Measurements from ENCODE around the gene MAGI3. TPM values are rescaled to one million over a fixed set of nuclear protein-coding genes. Genes with fewer than 3 reads are reported as not detected.

Gene MAGI3
- total RNA-seq, 1 donor from 2014 or later: 13.0 TPM

DNA sequence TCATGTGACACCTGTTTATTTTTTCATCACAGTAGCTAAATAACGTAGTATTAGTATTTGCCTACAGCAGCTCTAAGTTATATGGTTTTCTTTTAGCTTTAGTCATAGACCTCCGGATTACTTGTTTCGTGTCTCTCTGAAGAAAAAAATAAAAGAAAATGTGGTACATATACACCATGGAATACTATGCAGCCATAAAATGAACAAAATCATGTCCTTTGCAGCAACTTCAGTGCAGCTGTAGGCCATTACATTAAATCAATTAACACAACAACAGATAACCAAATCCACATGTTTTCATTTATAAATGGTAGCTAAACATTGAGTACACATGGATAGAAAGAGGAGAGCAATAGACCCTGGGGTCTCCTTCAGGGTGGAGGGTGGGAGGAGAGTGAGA lies 142.7 kb downstream of the MAGI3 start:
- Histone ChIP-seq H3K4me1 (ENCODE audit: control insufficient read depth in 3 of 3, insufficient read depth in 3 of 3, low read length in 3 of 3) (no peaks in the 10 kb centered on the region), H3K9ac (ENCODE audit: low read depth in 1 of 3, low read length in 3 of 3) (no peak overlapping the region), H3K4me3 (ENCODE audit: low read length in 3 of 3) (no peak overlapping the region), H3K27ac (ENCODE audit: low read depth, low read length) (no peak overlapping the region), H3K9me3 (ENCODE audit: control insufficient read depth in 3 of 3, low read length in 3 of 3) (peaks cover 0 to 5% (median 0%) of the 10 kb centered on the region in 3 donors), H3K27me3 (ENCODE audit: control insufficient read depth in 3 of 3, insufficient read depth in 3 of 3, low read length in 3 of 3) (no peaks in the 10 kb centered on the region), H3K36me3 (ENCODE audit: control insufficient read depth in 3 of 3, insufficient read depth in 3 of 3, low read length in 3 of 3) (no peaks in the 10 kb centered on the region)

DNA sequence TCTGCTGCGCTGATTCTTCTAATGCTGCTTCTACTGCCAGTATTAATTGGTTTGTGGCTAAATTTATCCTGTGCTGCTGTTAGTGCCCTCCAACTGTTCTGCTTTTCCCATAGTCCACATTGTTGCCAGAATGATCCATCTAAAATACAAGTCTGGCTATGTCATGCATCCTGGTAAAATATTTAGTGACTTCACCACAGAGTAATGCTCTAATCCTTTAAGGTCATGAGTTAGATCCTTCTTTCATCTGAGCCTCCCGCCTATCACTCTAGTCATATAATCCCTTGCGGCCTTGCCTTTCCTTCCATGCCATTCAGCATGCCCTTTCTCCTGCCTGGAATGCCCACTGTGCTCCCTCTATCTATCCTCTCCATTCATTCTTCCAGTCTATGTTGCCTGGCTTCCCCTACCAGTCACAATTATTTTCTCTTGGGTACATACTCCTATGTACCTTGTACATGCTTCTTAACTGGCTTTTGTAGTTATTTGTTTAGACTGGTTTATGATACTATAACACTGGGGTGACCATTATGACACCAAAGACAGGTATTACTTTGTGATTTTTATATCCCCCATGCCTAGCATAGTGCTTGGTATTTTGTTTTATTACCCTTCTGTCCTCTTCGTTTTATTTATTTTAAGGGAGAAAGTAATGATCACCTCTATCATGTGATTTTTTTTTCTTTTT lies 144.0 kb downstream of the MAGI3 start:
- Histone ChIP-seq H3K36me3 (ENCODE audit: control insufficient read depth in 3 of 3, insufficient read depth in 3 of 3, low read length in 3 of 3) (no peaks in the 10 kb centered on the region), H3K9me3 (ENCODE audit: control insufficient read depth in 3 of 3, low read length in 3 of 3) (no peaks in the 10 kb centered on the region), H3K4me3 (ENCODE audit: low read length in 3 of 3) (no peak overlapping the region), H3K27me3 (ENCODE audit: control insufficient read depth in 3 of 3, insufficient read depth in 3 of 3, low read length in 3 of 3) (no peaks in the 10 kb centered on the region), H3K27ac (ENCODE audit: low read depth, low read length) (no peak overlapping the region), H3K4me1 (ENCODE audit: control insufficient read depth in 3 of 3, insufficient read depth in 3 of 3, low read length in 3 of 3) (no peaks in the 10 kb centered on the region), H3K9ac (ENCODE audit: low read depth in 1 of 3, low read length in 3 of 3) (no peak overlapping the region)

DNA sequence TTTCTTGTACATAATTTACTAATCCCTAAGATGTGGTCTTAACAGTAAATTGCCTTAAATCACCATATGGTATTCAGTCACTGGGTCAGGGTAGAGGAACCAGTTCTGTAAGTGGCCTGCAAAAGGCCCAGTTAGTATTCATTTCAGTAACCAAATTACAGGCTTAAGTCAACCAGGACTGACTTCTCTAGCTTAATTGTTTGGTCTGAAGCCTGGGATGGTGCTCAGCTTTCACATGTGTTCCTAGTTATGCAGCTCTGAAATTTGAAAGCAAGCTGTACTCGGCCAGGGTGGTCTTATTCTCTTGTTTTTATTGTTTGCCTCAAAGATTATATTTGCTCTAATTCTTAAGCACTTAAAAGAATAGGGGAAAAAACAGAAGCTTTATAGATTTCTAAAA lies 144.6 kb downstream of the MAGI3 start:
- Histone ChIP-seq H3K9me3 (ENCODE audit: control insufficient read depth in 3 of 3, low read length in 3 of 3) (no peaks in the 10 kb centered on the region), H3K36me3 (ENCODE audit: control insufficient read depth in 3 of 3, insufficient read depth in 3 of 3, low read length in 3 of 3) (no peaks in the 10 kb centered on the region), H3K4me3 (ENCODE audit: low read length in 3 of 3) (no peak overlapping the region), H3K9ac (ENCODE audit: low read depth in 1 of 3, low read length in 3 of 3) (no peak overlapping the region), H3K4me1 (ENCODE audit: control insufficient read depth in 3 of 3, insufficient read depth in 3 of 3, low read length in 3 of 3) (no peaks in the 10 kb centered on the region), H3K27ac (ENCODE audit: low read depth, low read length) (no peak overlapping the region), H3K27me3 (ENCODE audit: control insufficient read depth in 3 of 3, insufficient read depth in 3 of 3, low read length in 3 of 3) (no peaks in the 10 kb centered on the region)

DNA sequence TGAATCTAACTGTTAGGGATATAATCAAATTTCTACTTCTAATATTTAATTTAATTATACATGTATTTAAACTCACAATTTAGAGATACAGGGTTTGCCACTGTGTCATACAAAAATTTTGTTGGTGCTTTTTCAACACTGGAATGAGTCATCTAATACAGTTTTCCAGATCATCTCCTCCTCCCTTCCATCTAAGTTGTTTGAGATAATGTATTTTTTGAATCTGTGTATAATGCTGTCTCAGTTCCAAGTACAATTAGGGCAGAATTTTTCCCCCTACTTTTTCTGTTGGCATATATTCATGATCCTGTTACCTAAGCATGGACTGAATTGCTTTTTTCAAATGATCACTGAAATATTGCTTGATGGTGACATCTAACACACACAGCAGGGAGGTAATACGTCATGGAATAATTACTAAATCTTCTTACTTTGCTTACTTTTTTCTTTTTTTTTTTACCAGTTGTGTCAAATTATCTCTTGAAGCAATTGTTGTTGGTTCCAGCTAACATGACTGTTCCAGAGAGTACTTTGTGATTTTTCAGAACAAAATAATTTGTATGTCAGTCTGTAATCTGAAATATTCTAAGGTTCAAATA lies 146.0 kb downstream of the MAGI3 start:
- Histone ChIP-seq H3K9ac (ENCODE audit: low read depth in 1 of 3, low read length in 3 of 3) (no peak overlapping the region), H3K9me3 (ENCODE audit: control insufficient read depth in 3 of 3, low read length in 3 of 3) (no peaks in the 10 kb centered on the region), H3K4me3 (ENCODE audit: low read length in 3 of 3) (no peak overlapping the region), H3K27ac (ENCODE audit: low read depth, low read length) (no peak overlapping the region), H3K4me1 (ENCODE audit: control insufficient read depth in 3 of 3, insufficient read depth in 3 of 3, low read length in 3 of 3) (no peaks in the 10 kb centered on the region), H3K27me3 (ENCODE audit: control insufficient read depth in 3 of 3, insufficient read depth in 3 of 3, low read length in 3 of 3) (no peaks in the 10 kb centered on the region), H3K36me3 (ENCODE audit: control insufficient read depth in 3 of 3, insufficient read depth in 3 of 3, low read length in 3 of 3) (no peaks in the 10 kb centered on the region)

DNA sequence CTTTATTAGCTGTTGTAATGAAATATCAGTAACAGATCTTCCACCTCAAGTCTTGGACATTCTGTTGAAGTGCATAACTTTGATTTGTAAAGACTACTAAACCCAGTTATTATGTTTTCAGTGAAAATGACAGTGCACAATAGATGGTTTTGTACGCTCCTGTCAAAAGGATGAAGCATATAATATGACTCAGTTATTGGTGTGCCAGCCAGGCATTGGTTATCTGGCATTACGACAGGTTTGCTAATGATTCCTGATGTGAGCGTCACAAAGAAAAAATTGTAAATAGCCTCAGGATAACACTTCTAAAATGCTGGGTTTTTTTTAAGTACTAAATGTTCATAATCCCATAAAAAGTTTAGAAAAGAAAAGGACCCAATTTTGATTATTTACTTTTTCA lies 147.9 kb downstream of the MAGI3 start:
- no peaks in the 10 kb centered on the region for H3K36me3 ChIP-seq (ENCODE audit: control insufficient read depth in 3 of 3, insufficient read depth in 3 of 3, low read length in 3 of 3)
- no peaks in the 10 kb centered on the region for H3K27me3 ChIP-seq (ENCODE audit: control insufficient read depth in 3 of 3, insufficient read depth in 3 of 3, low read length in 3 of 3)
- H3K4me1 ChIP-seq (ENCODE audit: control insufficient read depth in 3 of 3, insufficient read depth in 3 of 3, low read length in 3 of 3): no peaks in the 10 kb centered on the region
- H3K27ac ChIP-seq (ENCODE audit: low read depth, low read length): no peak overlapping the region
- no peak overlapping the region for H3K9ac ChIP-seq (ENCODE audit: low read depth in 1 of 3, low read length in 3 of 3)
- no peaks in the 10 kb centered on the region for H3K9me3 ChIP-seq (ENCODE audit: control insufficient read depth in 3 of 3, low read length in 3 of 3)
- H3K4me3 ChIP-seq (ENCODE audit: low read length in 3 of 3): no peak overlapping the region

DNA sequence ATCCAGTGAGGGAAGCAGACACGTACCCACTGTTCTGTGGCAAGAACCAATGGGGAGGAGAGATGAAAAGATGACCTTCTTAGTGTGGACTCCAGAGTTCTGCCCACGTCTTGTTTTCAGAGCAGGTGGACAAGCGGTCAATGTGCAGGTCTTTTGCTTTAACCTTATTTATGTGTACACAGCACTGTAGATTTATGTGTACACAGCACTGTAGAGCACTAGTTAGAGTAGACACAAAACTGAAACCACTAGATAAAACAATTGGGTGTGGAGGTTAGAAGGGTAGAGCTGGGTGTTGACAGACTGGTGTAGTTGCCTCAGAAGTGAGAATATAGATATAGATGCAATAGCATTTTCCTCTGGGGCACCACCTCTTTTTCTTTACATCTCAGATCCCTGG lies 150.0 kb downstream of the MAGI3 start:
- no peaks in the 10 kb centered on the region for H3K27me3 ChIP-seq (ENCODE audit: control insufficient read depth in 3 of 3, insufficient read depth in 3 of 3, low read length in 3 of 3)
- H3K27ac ChIP-seq (ENCODE audit: low read depth, low read length): no peak overlapping the region
- H3K9ac ChIP-seq (ENCODE audit: low read depth in 1 of 3, low read length in 3 of 3): no peak overlapping the region
- no peaks in the 10 kb centered on the region for H3K4me1 ChIP-seq (ENCODE audit: control insufficient read depth in 3 of 3, insufficient read depth in 3 of 3, low read length in 3 of 3)
- no peak overlapping the region for H3K4me3 ChIP-seq (ENCODE audit: low read length in 3 of 3)
- no peaks in the 10 kb centered on the region for H3K9me3 ChIP-seq (ENCODE audit: control insufficient read depth in 3 of 3, low read length in 3 of 3)
- no peaks in the 10 kb centered on the region for H3K36me3 ChIP-seq (ENCODE audit: control insufficient read depth in 3 of 3, insufficient read depth in 3 of 3, low read length in 3 of 3)

DNA sequence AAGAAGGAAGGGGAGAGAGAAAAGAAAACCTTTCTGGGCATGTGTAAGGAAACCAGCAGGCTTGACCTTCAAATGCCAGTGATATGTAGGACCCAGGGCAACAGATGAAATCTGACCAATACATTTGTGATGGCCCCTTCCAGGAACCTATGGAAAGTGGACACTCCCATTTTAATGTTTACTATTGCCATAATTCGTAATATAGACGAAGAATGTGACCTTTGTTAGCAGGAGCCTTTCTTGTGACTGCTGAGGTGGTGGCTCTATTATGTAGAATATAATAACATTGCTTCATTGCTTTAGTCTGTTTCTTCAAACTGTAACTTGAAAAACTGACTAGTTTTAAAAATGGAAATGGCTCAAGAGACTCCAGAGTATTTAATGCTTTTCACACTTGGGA lies 150.8 kb downstream of the MAGI3 start:
- H3K27ac ChIP-seq (ENCODE audit: low read depth, low read length): no peak overlapping the region
- H3K9me3 ChIP-seq (ENCODE audit: control insufficient read depth in 3 of 3, low read length in 3 of 3): no peaks in the 10 kb centered on the region
- no peaks in the 10 kb centered on the region for H3K27me3 ChIP-seq (ENCODE audit: control insufficient read depth in 3 of 3, insufficient read depth in 3 of 3, low read length in 3 of 3)
- no peak overlapping the region for H3K9ac ChIP-seq (ENCODE audit: low read depth in 1 of 3, low read length in 3 of 3)
- H3K36me3 ChIP-seq (ENCODE audit: control insufficient read depth in 3 of 3, insufficient read depth in 3 of 3, low read length in 3 of 3): no peaks in the 10 kb centered on the region
- no peaks in the 10 kb centered on the region for H3K4me1 ChIP-seq (ENCODE audit: control insufficient read depth in 3 of 3, insufficient read depth in 3 of 3, low read length in 3 of 3)
- H3K4me3 ChIP-seq (ENCODE audit: low read length in 3 of 3): no peak overlapping the region

DNA sequence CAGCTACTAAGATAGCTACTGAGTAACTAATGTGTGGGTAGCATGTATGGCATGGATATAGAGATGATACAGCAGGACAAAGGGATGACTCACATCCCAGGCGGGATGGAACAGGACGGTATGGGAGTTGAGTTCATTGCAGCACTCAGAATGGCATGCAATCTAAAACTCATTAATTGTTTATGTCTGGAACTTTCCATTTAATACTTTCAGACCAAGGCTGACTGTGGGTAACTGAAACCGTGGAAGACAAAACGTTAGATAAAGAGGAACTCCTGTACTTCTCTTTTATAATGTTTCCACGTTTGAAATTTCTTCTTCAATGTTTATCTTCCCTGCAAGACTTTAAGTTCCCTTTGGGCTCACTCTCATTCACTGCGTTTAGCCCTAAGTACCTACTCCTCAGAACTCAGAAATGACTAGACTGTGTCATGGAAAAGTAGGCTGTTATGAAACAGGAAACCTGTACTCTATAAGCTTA lies 151.9 kb downstream of the MAGI3 start:
- Histone ChIP-seq H3K4me1 (ENCODE audit: control insufficient read depth in 3 of 3, insufficient read depth in 3 of 3, low read length in 3 of 3) (no peaks in the 10 kb centered on the region), H3K4me3 (ENCODE audit: low read length in 3 of 3) (no peak overlapping the region), H3K36me3 (ENCODE audit: control insufficient read depth in 3 of 3, insufficient read depth in 3 of 3, low read length in 3 of 3) (no peaks in the 10 kb centered on the region), H3K27me3 (ENCODE audit: control insufficient read depth in 3 of 3, insufficient read depth in 3 of 3, low read length in 3 of 3) (no peaks in the 10 kb centered on the region), H3K27ac (ENCODE audit: low read depth, low read length) (no peak overlapping the region), H3K9me3 (ENCODE audit: control insufficient read depth in 3 of 3, low read length in 3 of 3) (no peaks in the 10 kb centered on the region), H3K9ac (ENCODE audit: low read depth in 1 of 3, low read length in 3 of 3) (no peak overlapping the region)

DNA sequence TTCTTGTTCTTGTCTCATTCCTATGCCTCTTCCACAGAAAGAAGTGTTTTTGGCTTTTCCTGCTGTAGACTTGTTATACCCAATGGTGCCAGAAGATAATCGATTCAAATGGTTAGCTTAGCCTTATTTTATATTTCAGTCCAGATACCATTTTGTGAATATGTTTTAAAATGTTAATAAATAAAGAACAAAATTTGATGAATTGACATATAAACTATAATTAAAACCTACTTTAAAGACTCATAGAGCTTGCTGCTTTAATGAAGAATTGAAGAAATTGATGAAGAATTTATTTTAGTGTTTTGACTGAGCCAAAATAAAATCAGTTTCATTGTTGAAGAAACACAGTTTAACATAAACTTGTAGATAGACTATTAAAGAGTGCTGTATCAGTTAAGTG lies 152.8 kb downstream of the MAGI3 start:
- H3K4me3 ChIP-seq (ENCODE audit: low read length in 3 of 3): no peak overlapping the region
- no peaks in the 10 kb centered on the region for H3K36me3 ChIP-seq (ENCODE audit: control insufficient read depth in 3 of 3, insufficient read depth in 3 of 3, low read length in 3 of 3)
- H3K9ac ChIP-seq (ENCODE audit: low read depth in 1 of 3, low read length in 3 of 3): no peak overlapping the region
- no peak overlapping the region for H3K27ac ChIP-seq (ENCODE audit: low read depth, low read length)
- no peaks in the 10 kb centered on the region for H3K27me3 ChIP-seq (ENCODE audit: control insufficient read depth in 3 of 3, insufficient read depth in 3 of 3, low read length in 3 of 3)
- no peaks in the 10 kb centered on the region for H3K4me1 ChIP-seq (ENCODE audit: control insufficient read depth in 3 of 3, insufficient read depth in 3 of 3, low read length in 3 of 3)
- H3K9me3 ChIP-seq (ENCODE audit: control insufficient read depth in 3 of 3, low read length in 3 of 3): no peaks in the 10 kb centered on the region

DNA sequence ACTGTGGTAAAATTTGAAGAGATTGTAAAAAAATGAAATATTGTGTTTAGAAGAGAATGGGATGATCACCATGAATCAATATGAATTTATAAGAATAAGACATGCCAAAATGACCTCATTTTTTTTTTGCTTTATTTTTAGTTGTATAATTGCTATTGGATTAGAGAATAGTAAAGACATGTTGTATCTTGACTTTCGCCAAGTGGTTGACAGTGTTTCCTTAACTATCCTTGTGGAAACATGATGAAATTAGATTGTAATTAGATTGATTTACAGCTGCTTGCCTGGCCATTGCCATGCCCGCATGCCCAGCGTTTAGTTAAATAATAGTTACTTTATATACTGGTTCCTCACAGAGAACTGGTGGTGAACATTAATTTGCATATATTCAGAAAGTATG lies 154.9 kb downstream of the MAGI3 start:
- Histone ChIP-seq H3K27ac (ENCODE audit: low read depth, low read length) (no peak overlapping the region), H3K4me3 (ENCODE audit: low read length in 3 of 3) (no peak overlapping the region), H3K9me3 (ENCODE audit: control insufficient read depth in 3 of 3, low read length in 3 of 3) (no peaks in the 10 kb centered on the region), H3K9ac (ENCODE audit: low read depth in 1 of 3, low read length in 3 of 3) (no peak overlapping the region), H3K27me3 (ENCODE audit: control insufficient read depth in 3 of 3, insufficient read depth in 3 of 3, low read length in 3 of 3) (no peaks in the 10 kb centered on the region), H3K4me1 (ENCODE audit: control insufficient read depth in 3 of 3, insufficient read depth in 3 of 3, low read length in 3 of 3) (no peaks in the 10 kb centered on the region), H3K36me3 (ENCODE audit: control insufficient read depth in 3 of 3, insufficient read depth in 3 of 3, low read length in 3 of 3) (no peaks in the 10 kb centered on the region)
